H1 (cell line): ENCODE results near the gene TIGD2. TPM values are rescaled to one million over a fixed set of nuclear protein-coding genes. Genes with fewer than 3 reads are reported as not detected.
A peak's percentile ranks its signal among the peaks of the same experiment; 100 is the strongest.

ENCODE experiments used
- ATF2 ChIP-seq: IDR thresholded peaks from 2 replicates; pipeline ENCODE4 v1.6.1; 2012; ENCODE audit warnings: low read length, inconsistent platforms
- BCL11A ChIP-seq, 2 experiments: IDR thresholded peaks; one replicate each; pipeline ENCODE4 v1.6.1; 2011; ENCODE audit warnings: low read depth in 2 of 2, low read length in 2 of 2, mild to moderate bottlenecking in 2 of 2
- CEBPB ChIP-seq: IDR thresholded peaks from 2 replicates; pipeline ENCODE4 v1.6.1; 2012; ENCODE audit warnings: low read depth, low read length
- CHD1 ChIP-seq: IDR thresholded peaks from 2 replicates; pipeline ENCODE4 v1.6.1; 2012; ENCODE audit warnings: low read depth, low read length, improper control_type of control experiment
- CHD2 ChIP-seq: IDR thresholded peaks from 2 replicates; pipeline ENCODE4 v1.6.1; 2012; ENCODE audit warnings: low read length, improper control_type of control experiment
- E2F6 ChIP-seq: IDR thresholded peaks from 2 replicates; pipeline ENCODE4 v1.6.1; 2012; ENCODE audit warnings: inconsistent platforms
- EZH2 ChIP-seq: fragments of 200-600 bp; sonication (generic); IDR thresholded peaks from 2 replicates; pipeline ENCODE4 v1.7.1; 2012; ENCODE audit warnings: low read depth, mild to moderate bottlenecking, moderate library complexity, low read length, inconsistent platforms; ENCODE audit not compliant: severe bottlenecking
- FOSL1 ChIP-seq: IDR thresholded peaks from 2 replicates; pipeline ENCODE4 v1.6.1; 2011; ENCODE audit warnings: mild to moderate bottlenecking, low read depth, low read length, moderate library complexity; ENCODE audit not compliant: insufficient read depth
- GTF2F1 ChIP-seq: IDR thresholded peaks from 2 replicates; pipeline ENCODE4 v1.6.1; 2012; ENCODE audit warnings: low read depth, low read length, improper control_type of control experiment, borderline replicate concordance
- JUN ChIP-seq: IDR thresholded peaks from 2 replicates; pipeline ENCODE4 v1.6.1; 2011; ENCODE audit warnings: low read depth, mild to moderate bottlenecking, improper control_type of control experiment, low read length
- JUND ChIP-seq: IDR thresholded peaks from 2 replicates; pipeline ENCODE4 v1.6.1; 2011; ENCODE audit warnings: mild to moderate bottlenecking, improper control_type of control experiment, low read length
- KDM4A ChIP-seq: IDR thresholded peaks from one replicate; pipeline ENCODE4 v1.7.1; 2012; ENCODE audit warnings: low read depth, mild to moderate bottlenecking, moderate library complexity, low read length, inconsistent platforms; ENCODE audit not compliant: severe bottlenecking
- MAFK ChIP-seq: IDR thresholded peaks from 2 replicates; pipeline ENCODE4 v1.6.1; 2012; ENCODE audit warnings: low read depth, mild to moderate bottlenecking, improper control_type of control experiment, low read length
- PHF8 ChIP-seq: fragments of 200-600 bp; sonication (generic); conservative IDR thresholded peaks from 2 replicates; pipeline ENCODE4 v1.7.1; 2012; ENCODE audit warnings: low read depth, mild to moderate bottlenecking, inconsistent platforms, low read length, moderate library complexity
- POU5F1 ChIP-seq: IDR thresholded peaks from 2 replicates; pipeline ENCODE4 v1.6.1; 2011; ENCODE audit warnings: low read depth, mild to moderate bottlenecking, low read length, moderate library complexity
- RBBP5 ChIP-seq: IDR thresholded peaks from 2 replicates; pipeline ENCODE4 v1.7.1; 2012; ENCODE audit warnings: low read depth, mild to moderate bottlenecking, inconsistent platforms, low read length, moderate library complexity, borderline replicate concordance
- RXRA ChIP-seq: IDR thresholded peaks from 2 replicates; pipeline ENCODE4 v1.6.1; 2011; ENCODE audit warnings: low read depth, mild to moderate bottlenecking, low read length, moderate library complexity; ENCODE audit not compliant: insufficient read depth
- SRF ChIP-seq: IDR thresholded peaks from 2 replicates; pipeline ENCODE4 v1.6.1; 2011; ENCODE audit warnings: mild to moderate bottlenecking, low read depth, low read length, moderate library complexity
- TAF7 ChIP-seq: optimal IDR thresholded peaks from 2 replicates; pipeline ENCODE3; 2011; ENCODE audit warnings: low read depth, mild to moderate bottlenecking, inconsistent platforms, low read length, moderate library complexity, borderline replicate concordance
- TBP ChIP-seq: IDR thresholded peaks from 2 replicates; pipeline ENCODE4 v1.6.1; 2011; ENCODE audit warnings: low read depth, low read length, improper control_type of control experiment
- polyA plus RNA-seq, 7 experiments: library from polyadenylated mRNA; depleted of rRNA in 3 of 7; stranded (reverse) in 5 of 7; unstranded in 2 of 7; fragments of >200 nt in 5 of 7; fragments of 200-250 nt in 2 of 7; gene quantifications; 1 replicate in 5 of 7; 2 replicates in 1 of 7; 4 replicates in 1 of 7; pipeline versions ENCODE4 v1.2.1 to v1.2.3, GENCODE V29; 2011 to 2013; ENCODE audit warnings: missing spikeins in 2 of 7, mixed read lengths in 2 of 7
- total RNA-seq: library from RNA; stranded (reverse); fragmentation: NEBNext Ultra II Directional; extraction: Animal tissue kit (Norgen Biotek cat#: 25700); gene quantifications from 2 replicates; pipeline ENCODE4 v1.2.1, GENCODE V29; 2021
- TF ChIP-seq, protein P1 (sequence below): IDR thresholded peaks from 2 replicates; pipeline ENCODE4 v1.6.1; 2011; ENCODE audit warnings: low read length, improper control_type of control experiment

Gene TIGD2
- total and polyA plus RNA-seq, 2 of the 8 experiments (the other 6 are each of a cell fraction or from before 2014, with no cell fraction given) = 2.4 to 5.7 TPM

DNA sequence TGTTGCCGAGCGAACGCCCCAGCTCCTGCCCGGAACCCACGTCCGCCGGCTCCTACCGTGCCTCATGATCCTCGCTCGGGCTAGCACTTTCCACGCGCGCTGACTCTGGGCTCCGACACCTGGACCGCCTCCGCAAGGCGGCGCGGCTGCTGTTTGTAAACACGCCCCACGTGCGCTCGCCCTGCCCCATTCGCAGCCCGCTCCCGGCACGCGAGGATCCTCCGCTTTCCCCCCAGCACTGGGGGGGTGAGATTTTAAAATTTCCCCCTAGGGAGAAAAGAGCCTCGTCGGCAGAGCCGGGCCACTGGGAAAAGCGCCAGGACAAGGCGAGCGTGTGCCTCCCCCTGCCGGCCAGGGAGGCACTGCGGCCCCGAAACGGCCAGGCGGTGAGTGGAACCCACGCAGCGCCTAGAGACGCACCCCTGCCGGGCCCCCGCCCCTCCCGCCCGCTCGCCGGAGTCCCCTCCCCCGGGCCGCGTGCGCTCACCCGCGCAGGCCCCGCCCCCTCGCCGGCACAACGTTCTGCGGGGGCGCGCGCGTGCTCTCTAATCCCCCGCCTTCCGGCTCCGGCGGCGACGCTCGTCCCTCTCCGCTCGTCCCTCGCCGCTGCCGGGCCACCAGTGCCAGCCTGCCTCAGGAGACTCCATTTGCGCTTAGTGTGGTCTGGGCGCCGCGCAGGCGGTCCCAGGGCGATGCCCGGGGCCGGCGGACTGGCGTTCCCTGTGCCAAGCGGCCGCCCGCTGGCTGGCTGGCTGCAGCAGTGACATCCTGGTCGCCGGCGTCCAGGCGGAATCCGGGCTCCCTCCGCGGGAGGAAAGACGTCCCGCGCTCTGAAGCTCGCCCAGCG is at the start of gene TIGD2 (continued):
- no peak for TF ChIP-seq ATF2
- TF ChIP-seq CHD1 = no peak
- no peak for TF ChIP-seq JUN
- TF ChIP-seq JUND = no peak
- peak; percentile 43 for TF ChIP-seq EZH2
- TF ChIP-seq PHF8 = peak; percentile 75
- TF ChIP-seq GTF2F1 = no peak
- TF ChIP-seq RBBP5 = no peak
- TF ChIP-seq BCL11A (IDR thresholded peaks at IDR 0.05; ENCODE audit: low read depth in 2 of 2, low read length in 2 of 2) = no peak
- TF ChIP-seq SRF = peak; percentile 10; the same call in 1 of the 2 replicates
- no peak for TF ChIP-seq FOSL1
- no peak for TF ChIP-seq CEBPB
- TF ChIP-seq TBP = no peak
- no peak for TF ChIP-seq CHD2
- TF ChIP-seq E2F6 = peak; percentile 89
- TF ChIP-seq KDM4A = no peak
- TF ChIP-seq TAF7 = peak; percentile 76
- TF ChIP-seq POU5F1 = no peak
- TF ChIP-seq, protein P1, sequence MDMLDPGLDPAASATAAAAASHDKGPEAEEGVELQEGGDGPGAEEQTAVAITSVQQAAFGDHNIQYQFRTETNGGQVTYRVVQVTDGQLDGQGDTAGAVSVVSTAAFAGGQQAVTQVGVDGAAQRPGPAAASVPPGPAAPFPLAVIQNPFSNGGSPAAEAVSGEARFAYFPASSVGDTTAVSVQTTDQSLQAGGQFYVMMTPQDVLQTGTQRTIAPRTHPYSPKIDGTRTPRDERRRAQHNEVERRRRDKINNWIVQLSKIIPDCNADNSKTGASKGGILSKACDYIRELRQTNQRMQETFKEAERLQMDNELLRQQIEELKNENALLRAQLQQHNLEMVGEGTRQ = no peak
- TF ChIP-seq RXRA = no peak
- TF ChIP-seq MAFK = no peak
